GM21515 (cell line): ENCODE data around the gene SUPT20H.
A peak's percentile ranks its signal among the peaks of the same experiment; 100 is the strongest.
"Not testable (repeated sequence)": the region's sequence is repeated elsewhere in the genome, so short reads cannot be mapped to it uniquely, and the experiment has no call there.

ENCODE experiments used
- ATAC-seq: cut with Tn5 transposase; IDR thresholded peaks from one replicate; pipeline ENCODE4 v1.9.1; 2021; ENCODE audit not compliant: unreplicated experiment

The SUPT20H gene

DNA sequence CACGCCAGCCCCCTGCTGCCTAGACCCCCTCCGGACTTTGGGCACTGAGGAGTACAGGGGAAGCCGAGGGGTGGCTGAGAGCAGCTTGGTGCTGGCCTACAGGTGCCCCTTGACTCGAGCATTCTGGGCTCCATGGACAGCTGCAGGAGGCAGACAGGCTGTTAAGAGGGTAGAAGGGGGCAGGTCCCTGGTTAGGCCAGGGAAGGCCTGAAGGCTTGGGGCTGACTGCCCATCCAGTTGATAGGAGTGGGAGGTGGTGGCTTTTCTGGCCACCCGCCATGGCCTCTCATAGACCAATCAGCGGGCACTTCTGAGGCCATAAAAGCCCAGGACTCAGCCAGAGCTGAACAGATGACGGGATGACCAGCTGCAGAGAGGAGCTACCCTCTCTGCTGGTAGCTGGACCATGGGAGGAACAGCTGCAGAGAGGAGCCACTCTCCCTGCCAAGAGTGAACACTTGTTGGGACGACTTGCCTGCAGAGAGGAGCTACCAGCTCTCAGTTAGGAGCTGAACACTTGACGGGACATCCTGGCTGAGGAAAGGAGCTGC is 10.7 kb upstream of the SUPT20H start:
- ATAC-seq: no peak

DNA sequence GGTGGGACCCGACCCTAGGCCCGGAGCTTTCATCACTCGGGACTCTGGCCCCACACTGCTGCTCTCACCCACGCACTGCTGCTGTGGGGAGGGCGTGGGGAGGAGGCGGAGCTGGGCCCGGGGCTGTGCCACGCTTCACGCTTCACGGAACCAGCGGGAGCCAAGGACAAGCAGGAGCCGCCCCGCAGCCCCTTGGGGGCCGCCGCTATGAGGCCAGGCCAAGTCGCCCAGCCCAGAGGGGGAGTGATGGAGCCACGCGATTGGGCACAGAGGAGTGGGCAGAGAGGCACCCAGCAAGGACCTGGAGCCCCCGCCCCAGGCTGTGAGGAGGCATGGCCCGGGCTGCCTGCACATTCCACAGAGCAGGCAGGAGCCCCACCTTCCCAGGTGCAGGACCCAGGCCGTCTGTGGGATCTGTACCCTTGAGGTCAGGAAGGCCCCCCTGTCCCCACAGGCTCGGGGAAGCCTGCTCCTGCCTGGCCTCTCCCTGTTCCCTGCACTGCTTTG is 10.2 kb upstream of the SUPT20H start:
- no peak for ATAC-seq

DNA sequence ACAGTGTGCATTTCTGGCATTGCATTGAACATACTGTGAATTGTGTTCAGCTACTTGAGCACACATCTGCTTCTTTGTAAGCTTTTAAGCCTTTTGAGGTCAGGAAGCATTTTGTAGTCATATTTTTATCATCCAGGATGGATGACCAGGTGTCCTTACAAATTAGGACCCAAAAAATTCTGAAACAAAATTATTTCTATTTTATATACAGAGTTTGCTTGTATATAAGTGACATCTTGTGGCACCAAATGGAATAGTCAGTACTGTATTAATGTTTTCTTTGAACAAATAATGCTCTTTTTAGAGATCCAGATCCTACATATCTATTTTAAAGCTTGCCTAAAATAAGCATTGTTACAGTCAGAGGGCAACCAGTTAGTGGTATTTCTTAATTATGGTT is 9.5 kb upstream of the SUPT20H start:
- ATAC-seq: no peak

DNA sequence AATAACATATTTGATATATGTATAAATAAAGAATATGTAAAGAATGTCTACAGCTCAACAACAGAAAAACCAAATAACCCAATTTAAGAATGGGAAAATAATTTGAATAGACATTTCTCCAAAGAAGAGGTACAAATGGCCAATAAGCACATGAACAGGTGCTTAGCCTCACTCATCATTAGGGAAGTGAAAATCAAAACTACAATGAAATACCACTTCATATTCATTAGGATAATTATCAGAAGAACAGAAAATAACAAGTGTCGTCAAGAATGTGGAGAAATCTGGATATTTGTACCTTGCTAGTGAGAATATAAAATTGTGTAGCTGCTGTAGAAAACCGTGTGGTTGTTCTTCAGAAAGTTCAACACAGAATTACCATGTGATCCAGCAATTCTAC is 8.4 kb upstream of the SUPT20H start:
- peak; percentile 64 for ATAC-seq

DNA sequence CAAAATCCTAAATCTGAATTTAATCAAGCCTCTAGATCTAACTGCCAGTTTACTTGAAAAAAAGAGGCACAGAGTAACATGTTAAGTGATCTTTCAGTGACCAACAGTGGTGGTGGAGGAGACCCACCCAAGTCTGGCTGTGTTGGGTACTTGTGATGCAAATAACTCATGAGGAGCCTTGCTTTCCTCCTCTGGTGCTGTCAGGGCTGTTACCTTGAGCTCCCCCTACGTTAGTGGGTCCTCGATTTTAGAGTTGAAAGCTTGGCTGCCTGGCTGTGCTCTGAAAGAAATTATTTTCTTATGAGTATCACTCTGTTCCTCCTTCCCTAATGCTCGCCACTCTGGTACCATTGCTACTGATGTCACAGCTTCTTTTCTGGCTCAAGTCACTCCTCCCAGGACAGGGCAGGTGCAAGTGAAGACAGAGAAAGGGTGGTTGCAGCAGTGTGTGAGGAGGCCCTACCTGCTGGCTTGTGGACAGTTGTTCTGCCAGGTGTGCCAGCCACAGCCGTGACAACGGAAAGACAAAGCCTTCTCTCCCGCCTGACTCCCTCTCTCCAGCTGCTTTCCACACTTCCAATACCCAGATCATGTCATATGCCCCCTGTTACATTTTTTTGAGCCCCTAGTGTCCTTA is 6.5 kb upstream of the SUPT20H start:
- ATAC-seq: no peak

DNA sequence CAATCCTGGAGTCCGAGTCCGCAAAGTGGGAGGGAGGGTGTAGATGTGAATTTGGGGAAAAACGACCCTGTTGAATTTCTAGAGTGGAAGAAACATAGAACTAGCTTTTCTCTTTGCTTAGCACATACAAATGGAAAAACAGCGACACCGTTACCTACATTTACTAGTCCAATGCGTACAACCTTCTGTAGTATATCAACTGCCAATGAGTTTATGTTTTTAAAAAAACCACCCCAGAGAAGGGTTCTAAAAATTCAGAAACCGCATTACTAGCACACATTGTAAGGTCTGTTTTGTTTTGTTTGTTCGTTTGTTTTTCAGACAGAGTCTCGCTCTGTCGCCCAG is 332 bp upstream of the SUPT20H start:
- peak; percentile 26 for ATAC-seq

DNA sequence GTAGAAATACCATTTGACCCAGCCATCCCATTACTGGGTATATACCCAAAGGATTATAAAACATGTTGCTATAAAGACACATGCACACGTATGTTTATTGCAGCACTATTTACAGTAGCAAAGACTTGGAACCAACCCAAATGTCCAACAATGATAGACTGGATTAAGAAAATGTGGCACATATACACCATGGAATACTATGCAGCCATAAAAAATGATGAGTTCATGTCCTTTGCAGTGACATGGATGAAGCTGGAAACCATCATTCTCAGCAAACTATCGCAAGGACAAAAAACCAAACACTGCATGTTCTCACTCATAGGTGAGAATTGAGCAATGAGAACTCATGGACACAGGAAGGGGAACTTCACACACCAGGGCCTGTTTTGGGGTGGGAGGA is 3.3 kb downstream of the SUPT20H start:
- ATAC-seq: not testable (repeated sequence)

DNA sequence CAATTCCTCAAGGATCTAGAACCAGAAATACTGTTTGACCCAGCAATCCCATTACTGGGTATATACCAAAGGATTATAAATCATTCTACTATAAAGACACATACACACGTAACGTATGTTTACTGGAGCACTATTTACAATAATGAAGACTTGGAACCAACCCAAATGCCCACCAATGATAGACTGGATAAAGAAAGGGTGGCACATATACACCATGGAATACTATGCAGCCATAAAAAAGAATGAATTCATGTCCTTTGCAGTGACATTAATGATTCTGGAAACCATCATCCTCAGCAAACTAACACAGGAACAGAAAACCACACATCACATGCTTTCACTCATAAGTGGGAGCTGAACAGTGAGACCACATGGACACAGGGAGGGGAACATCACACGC is 6.4 kb downstream of the SUPT20H start:
- not testable (repeated sequence) for ATAC-seq

DNA sequence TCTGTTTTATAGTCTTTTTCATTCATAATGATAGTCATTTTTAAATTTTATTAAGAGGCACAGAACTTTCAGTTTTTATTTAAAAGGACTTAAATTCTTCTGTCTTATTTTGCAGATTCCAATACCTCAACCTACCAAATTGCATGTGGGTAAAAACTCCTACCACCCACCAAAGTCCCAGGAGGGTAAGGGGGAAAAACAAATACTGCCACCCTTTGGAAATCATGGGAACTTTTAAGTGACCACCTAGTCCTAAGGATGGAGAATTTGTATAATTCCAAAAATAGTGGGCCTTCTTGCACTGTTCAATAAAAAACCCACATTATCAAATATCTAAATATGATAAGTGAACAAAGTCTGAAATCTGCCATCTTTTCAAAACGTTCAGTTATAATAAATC is 9.7 kb downstream of the SUPT20H start:
- no peak for ATAC-seq

DNA sequence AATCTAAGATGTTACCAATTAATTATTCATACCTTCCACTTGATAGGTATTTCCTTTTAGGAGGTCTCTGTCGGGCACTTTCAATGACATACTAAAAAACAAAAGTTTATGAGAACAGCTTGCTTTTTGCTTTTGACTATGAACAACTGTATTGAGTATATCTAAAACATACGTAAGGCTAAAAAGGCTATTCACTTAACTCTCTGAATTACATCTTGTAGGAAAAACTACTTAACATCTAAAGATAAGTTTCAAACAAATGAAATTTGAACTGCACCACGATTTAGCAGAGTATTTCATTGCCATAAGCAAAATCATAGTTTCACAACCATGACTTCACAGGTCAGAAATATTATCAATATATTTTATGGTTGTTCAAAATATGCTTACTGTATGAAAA is 11.6 kb downstream of the SUPT20H start:
- ATAC-seq: no peak

DNA sequence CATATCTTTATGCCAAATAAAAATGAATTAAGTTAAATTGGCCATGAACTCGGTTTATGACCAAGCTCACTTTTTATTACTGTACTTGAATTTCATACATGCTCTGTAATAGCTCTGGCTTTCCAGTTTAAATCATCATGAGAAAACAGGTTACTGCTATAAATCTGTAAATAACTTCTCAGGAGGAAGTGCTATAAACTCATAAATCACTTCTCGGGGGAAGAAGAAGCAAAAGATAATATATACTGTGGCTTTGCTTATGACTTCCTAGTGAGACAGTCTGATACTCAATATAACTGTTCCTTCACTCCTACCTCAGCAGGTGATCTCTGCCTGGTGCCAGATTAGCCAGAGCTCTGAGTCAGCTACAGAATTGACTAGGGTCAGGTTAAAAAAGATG is 12.5 kb downstream of the SUPT20H start:
- ATAC-seq: no peak

DNA sequence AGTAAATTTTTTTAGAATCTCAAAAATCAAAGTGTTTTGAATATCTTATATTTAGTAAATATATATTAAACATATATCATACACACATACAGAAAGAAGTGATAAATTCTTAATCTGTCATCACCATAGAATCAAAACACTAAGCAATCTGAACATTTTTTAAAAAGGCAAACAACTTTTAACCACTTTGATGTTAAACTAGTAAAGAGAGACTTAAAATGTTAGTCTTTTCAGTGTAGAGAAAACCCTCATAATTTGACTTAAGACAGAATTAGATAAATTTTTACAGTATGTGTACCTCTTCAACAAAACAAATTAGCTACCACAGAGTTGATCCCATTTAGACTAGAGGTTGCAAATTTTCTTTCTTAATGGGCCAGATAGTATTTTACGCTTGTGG is 13.4 kb downstream of the SUPT20H start:
- ATAC-seq: no peak

DNA sequence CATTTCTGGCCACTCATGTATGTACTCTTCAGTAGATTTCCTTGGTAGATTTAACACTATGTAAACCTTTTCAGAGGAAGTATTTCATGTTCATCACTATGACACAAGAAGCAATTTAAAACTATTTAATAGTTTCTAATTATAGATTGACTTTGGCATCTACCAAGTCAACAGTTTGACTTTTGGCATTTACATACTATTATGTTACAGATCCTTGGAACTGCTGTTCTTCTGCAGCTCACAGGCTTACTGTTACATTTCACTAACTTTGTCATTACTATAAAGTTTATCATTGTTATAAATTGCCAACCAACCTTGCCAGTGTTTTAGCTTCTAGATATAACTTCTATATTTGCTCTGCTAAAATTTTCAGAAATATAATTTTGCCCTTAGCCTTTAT is 18.7 kb downstream of the SUPT20H start:
- ATAC-seq: no peak

DNA sequence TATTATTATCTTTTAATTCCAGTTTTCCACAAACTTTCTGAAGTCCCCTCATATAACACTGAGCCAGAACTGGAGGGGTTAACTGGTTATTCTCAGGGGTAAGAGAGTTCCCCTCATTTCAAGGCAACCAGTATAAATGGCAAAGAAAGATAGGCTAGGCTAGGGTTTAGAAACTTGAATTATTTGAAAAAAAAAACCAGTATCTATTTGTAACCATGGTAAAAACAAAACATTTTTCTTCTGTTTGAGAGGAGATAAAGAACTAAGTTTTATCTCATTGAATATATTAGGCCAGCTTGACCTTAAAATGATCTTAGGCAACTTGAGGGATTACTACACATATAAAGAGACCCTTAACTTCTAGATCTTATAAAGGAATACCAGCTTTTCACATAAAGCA is 19.6 kb downstream of the SUPT20H start:
- no peak for ATAC-seq

DNA sequence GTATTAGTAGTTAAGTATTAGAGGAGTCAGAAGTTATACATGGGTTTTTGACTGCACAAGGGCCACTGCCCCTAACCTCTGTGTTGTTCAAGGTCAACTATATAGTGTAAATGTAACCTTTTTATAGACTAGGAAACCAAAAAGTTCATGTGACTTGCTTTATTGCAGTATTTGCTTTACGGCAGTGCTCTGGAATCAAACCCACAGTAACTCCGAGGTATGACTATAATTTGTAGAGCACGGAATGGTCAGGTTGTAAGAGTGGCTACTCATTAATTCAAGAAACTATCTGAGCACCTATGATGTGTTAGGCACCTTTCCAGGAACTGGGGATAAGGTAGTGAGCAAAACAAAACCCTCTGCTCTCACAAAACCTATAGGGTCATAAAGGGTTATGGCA is 22.2 kb downstream of the SUPT20H start:
- no peak for ATAC-seq

DNA sequence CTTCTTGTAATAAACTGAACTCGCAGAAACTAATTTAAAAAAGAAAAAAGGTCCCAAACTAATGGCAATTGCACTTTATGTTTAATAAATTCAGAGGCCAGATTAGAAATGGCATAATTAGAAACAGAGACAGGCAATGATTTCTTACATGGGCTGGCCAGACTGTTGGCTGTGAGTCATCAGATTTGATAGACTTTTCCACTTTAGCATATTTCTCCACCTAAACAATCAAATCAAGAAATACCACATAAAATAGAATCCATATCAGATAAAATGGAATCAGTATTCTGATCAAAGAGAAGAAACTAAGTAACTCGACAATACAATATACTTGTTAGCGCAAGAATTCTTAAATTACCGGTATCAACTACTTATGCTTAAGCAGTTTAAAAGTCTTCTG is 29.9 kb downstream of the SUPT20H start:
- no peak for ATAC-seq

DNA sequence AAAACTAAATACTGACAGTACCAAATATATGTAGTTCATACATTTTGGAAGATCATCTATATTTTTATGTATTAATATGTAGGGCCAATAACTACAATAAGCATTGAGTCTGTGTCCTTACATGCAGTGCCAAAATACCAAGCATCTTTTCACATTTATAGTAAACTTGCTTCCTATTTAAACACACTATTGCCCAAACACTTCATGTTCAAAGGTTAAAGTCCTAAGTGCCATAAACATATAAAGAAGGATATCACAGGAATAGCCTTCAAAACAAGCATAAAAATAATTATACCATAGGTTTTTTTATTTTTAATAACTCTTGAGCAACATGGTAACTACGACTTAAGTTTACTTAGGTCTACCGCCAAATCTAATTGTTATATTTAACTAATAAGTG is 31.8 kb downstream of the SUPT20H start:
- no peak for ATAC-seq

DNA sequence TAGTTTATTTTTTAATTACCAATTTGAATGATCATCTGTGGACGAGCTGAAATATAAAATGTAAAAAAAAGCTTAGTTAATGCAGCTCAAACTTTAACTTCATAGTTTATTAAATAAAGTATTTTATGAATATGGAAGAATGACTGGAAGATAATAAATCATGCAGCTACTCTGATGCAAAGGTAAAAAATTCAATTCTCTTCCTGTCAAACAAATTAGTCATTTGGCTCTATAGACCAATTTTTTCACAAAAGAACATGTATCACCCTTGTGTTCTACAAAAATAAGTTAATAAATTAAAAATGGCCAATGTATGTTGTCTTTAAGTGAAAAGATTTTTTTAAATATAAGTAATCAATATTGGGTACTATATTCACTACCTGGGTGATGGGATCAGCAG is 32.7 kb downstream of the SUPT20H start:
- no peak for ATAC-seq

DNA sequence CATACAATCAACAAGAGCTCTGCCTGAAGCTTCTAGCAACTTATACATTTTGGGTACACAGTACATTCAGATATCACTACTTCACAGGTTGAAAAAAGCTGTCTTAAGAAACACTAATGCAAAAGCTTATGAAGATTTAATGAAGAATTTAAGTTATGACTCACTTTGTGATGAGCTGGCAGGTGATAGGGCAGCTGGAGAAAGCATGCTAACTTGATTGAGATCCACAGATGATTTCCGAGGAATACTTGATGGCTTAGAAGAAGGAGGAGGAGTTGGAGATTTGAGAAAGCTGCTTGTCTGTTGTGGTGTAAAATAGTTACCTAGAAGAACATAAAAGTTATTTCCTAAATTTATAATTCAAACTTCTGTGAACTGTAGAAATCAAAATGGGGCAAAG is 35.6 kb downstream of the SUPT20H start:
- ATAC-seq: no peak

DNA sequence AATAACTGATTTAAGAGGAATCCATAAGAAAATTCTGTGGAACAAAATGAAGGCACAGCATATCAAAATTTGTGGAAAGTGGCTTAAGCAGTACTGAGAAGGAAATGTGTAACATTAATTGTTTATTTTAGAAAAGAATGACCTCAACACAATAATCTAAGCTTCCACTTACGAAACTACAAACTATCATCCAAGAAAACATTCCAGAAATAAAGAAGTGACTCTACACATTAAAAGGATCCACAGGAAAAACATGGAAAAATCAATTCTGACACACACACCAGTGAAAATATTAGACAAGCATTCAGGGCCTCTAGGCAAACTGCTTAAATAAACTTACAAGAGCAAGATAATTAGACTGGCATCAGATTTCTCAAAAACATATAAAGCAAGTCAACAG is 44.9 kb downstream of the SUPT20H start:
- ATAC-seq: no peak

DNA sequence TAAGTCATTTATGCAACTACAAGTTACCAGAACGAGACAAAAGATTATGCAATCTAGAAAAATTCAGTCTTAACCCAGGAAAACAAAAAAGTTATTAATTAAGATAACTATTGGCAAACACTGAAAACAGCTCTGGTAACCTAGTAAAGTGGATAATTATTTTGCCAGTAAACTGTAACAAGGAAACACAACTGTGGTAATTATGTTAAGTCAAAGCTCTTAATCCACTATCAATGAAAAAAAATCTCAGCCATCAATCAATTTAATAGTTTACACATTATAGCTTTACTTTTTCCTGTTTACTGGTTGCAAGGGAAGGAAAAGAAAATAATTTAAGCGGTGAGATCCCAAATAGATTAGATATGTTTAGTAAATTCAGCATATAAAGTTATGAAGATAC is 47.7 kb downstream of the SUPT20H start:
- no peak for ATAC-seq

DNA sequence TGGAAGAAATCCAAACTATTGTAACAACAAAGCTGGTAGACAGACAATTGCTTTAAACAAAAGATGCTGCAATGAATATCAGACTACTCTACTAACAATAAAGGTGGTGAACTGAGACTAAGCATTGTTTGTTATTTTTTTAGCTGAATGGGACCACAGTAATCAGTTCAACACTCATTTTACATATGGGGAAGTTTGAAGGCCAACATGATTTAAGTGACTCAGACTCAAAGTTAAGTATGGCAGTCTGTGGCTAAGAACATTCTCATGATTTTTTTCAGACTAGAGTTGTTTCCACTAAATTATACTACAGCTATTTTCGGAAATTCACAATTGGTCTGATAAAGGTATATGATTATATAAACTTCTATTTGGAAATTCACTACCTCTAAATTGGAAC is 48.5 kb downstream of the SUPT20H start:
- no peak for ATAC-seq

DNA sequence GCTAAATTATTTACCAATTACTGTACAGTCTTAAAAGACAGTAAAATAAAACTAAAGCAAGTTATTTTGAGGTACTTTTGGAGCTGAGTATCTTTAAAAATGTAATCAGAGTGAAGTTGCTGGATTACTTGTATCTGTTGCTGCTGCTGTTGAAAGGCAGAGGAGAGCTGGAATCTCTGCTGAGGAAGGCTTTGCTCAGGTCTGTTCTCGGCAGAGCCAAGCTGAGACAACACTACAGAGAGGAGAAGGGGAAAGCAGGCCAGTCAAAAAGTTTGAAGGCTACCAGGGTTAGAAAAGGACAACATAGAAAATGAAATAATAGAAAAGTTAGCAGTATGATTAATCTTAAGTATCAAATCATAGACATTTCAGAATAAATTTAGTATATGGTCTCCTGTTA is 49.1 kb downstream of the SUPT20H start:
- ATAC-seq: no peak
